K562 (cell line): ENCODE data around the gene PARS2. TPM values are rescaled to one million over a fixed set of nuclear protein-coding genes. Genes with fewer than 3 reads are reported as not detected.
A peak's percentile ranks its signal among the peaks of the same experiment; 100 is the strongest.

Source experiments
- ATF1 ChIP-seq, 2 experiments: fragments of 450-650 bp in 1 of 2; IDR thresholded peaks; 2 replicates each; pipeline ENCODE4 v1.6.1; 2016; ENCODE audit warnings: missing compliant biosample characterization in 1 of 2, missing genetic modification characterization in 1 of 2
- ATF6 ChIP-seq: sonication (generic); formaldehyde crosslinking; IDR thresholded peaks from 2 replicates; pipeline ENCODE4 v1.4.0; 2020; ENCODE audit warnings: mild to moderate bottlenecking, missing genetic modification reagents
- CREB3L1 ChIP-seq: fragments of 450-650 bp; IDR thresholded peaks from 2 replicates; pipeline ENCODE4 v1.6.1; 2014; ENCODE audit warnings: low read depth, mild to moderate bottlenecking, moderate library complexity, borderline replicate concordance
- ERF ChIP-seq: fragments of 450-650 bp; formaldehyde crosslinking; IDR thresholded peaks from 2 replicates; pipeline ENCODE4 v1.4.0; 2020; ENCODE audit warnings: mild to moderate bottlenecking, mixed read lengths
- FOXK1 ChIP-seq: sonication (generic); formaldehyde crosslinking; IDR thresholded peaks from 2 replicates; pipeline ENCODE4 v1.8.0; 2022; ENCODE audit warnings: missing genetic modification reagents, mild to moderate bottlenecking, borderline replicate concordance
- HDAC2 ChIP-seq: fragments of 450-650 bp; IDR thresholded peaks from 2 replicates; pipeline ENCODE4 v1.6.1; 2016; ENCODE audit warnings: mild to moderate bottlenecking
- ID3 ChIP-seq, 2 experiments: fragments of 250-450 bp in 1 of 2; fragments of 450-650 bp in 1 of 2; sonication (Bioruptor Pico) in 1 of 2; IDR thresholded peaks; 2 replicates each; pipeline versions ENCODE4 v1.6.1 to v1.8.0; 2016 to 2021; ENCODE audit warnings: mild to moderate bottlenecking in 2 of 2, moderate library complexity in 2 of 2, missing compliant biosample characterization in 1 of 2, missing genetic modification characterization in 1 of 2
- KAT7 ChIP-seq: sonication (generic); formaldehyde crosslinking; IDR thresholded peaks from 2 replicates; pipeline ENCODE4 v1.8.0; 2022; ENCODE audit warnings: missing genetic modification reagents, mild to moderate bottlenecking, borderline replicate concordance
- NUFIP1 ChIP-seq: fragments of 450-650 bp; IDR thresholded peaks from 2 replicates; pipeline ENCODE4 v1.6.1; 2018; ENCODE audit not compliant: partially characterized antibody
- RBBP5 ChIP-seq: fragments of 200-600 bp; sonication (generic); IDR thresholded peaks from 2 replicates; pipeline ENCODE4 v1.6.1; 2012; ENCODE audit warnings: borderline replicate concordance, mild to moderate bottlenecking, low read length, control low read depth, inconsistent platforms; ENCODE audit not compliant: insufficient read depth, poor library complexity, severe bottlenecking
- TAF1 ChIP-seq: IDR thresholded peaks from 2 replicates; pipeline ENCODE4 v1.6.1; 2011; ENCODE audit warnings: mild to moderate bottlenecking, low read length, moderate library complexity; ENCODE audit not compliant: insufficient read depth, control insufficient read depth, severe bottlenecking; ENCODE audit errors: extremely low read depth
- TCF7L2 ChIP-seq: fragments of 150-350 bp; IDR thresholded peaks from 2 replicates; pipeline ENCODE4 v1.6.1; 2016; ENCODE audit warnings: low read depth, mild to moderate bottlenecking, low read length, moderate library complexity
- TEAD2 ChIP-seq: fragments of 450-650 bp; IDR thresholded peaks from 2 replicates; pipeline ENCODE4 v1.6.1; 2016; ENCODE audit warnings: missing genetic modification characterization, control low read depth, missing compliant biosample characterization
- ZBED1 ChIP-seq: IDR thresholded peaks from 2 replicates; pipeline ENCODE4 v1.6.1; 2014
- ZNF124 ChIP-seq: sonication (generic); formaldehyde crosslinking; IDR thresholded peaks from 2 replicates; pipeline ENCODE4 v1.8.1; 2022; ENCODE audit warnings: missing genetic modification reagents
- ZNF232 ChIP-seq: sonication (generic); formaldehyde crosslinking; IDR thresholded peaks from 2 replicates; pipeline ENCODE4 v1.8.0; 2022; ENCODE audit warnings: mild to moderate bottlenecking, missing genetic modification reagents
- ZNF384 ChIP-seq: IDR thresholded peaks from 2 replicates; pipeline ENCODE4 v1.6.1; 2012; ENCODE audit warnings: low read depth, low read length, improper control_type of control experiment
- polyA plus RNA-seq, 8 experiments: library from polyadenylated mRNA; depleted of rRNA in 4 of 8; stranded (reverse) in 5 of 8; unstranded in 3 of 8; fragments of >200 nt; fragmentation: Nextera tagmentation in 2 of 8; fragmentation: Illumina TruSeq in 1 of 8; extraction: Ambion mirVana in 2 of 8; extraction: Trizol in 1 of 8; gene quantifications; 2 replicates each; pipeline versions ENCODE4 v1.2.1 to v1.2.3, GENCODE V29; 2011 to 2014; ENCODE audit warnings: inconsistent platforms in 1 of 8, missing spikeins in 1 of 8
- total RNA-seq, 7 experiments: library from RNA; depleted of rRNA in 6 of 7; stranded (reverse); fragments of >200 nt in 6 of 7; fragmentation: Illumina TruSeq in 2 of 7; extraction: Trizol in 2 of 7; gene quantifications; 2 replicates each; pipeline versions ENCODE4 v1.2.1 to v1.2.3, GENCODE V29; 2011 to 2021; ENCODE audit warnings: low replicate concordance in 1 of 7

The PARS2 gene
- total and polyA plus RNA-seq, 9 of the 15 experiments (the other 6 are each of a cell fraction or from before 2014, with no cell fraction given): 6.3 to 12.4 (median 7.9) TPM

GRCh38 chr1:54715493-54716298, 48.6 kb downstream of the PARS2 start, which contains the start of gene TTC4 (continued):
- TF ChIP-seq CREB3L1 (peak; percentile 60), TAF1 (peak; percentile 96), ID3 (CRISPR knock-in tag; IDR thresholded peaks at IDR 0.05) (no peak), ID3 (tag; IDR thresholded peaks at IDR 0.05) (peak; percentile 93), NUFIP1 (no peak), KAT7 (CRISPR knock-in tag) (peak; percentile 91), TEAD2 (tag) (no peak), TCF7L2 (no peak), ZNF124 (CRISPR knock-in tag) (no peak), ATF1 (CRISPR knock-in tag; IDR thresholded peaks at IDR 0.05) (no peak), ATF1 (tag; IDR thresholded peaks at IDR 0.05) (peak; percentile 84), ZNF384 (peak; percentile 69; the same call in 1 of the 2 replicates), ZNF232 (0 out of 2 replicates have a peak, but pooled peaks have one; percentile 42), ERF (0 out of 2 replicates have a peak, but pooled peaks have one; percentile 58), HDAC2 (peak; percentile 83; the same call in 1 of the 2 replicates), ZBED1 (no peak), FOXK1 (CRISPR knock-in tag) (0 out of 2 replicates have a peak, but pooled peaks have one; percentile 49), RBBP5 (peak; percentile 96), ATF6 (CRISPR knock-in tag) (peak; percentile 44; the same call in 1 of the 2 replicates)
